Endothelial cell of umbilical vein (primary cell): ENCODE results near the gene DYNLT2. TPM values are rescaled to one million over a fixed set of nuclear protein-coding genes. Genes with fewer than 3 reads are reported as not detected.

ENCODE experiments used
- BruUV-seq: library from RNA; stranded (reverse); fragments of 400-500 nt; replicated peaks from 2 replicates; lab custom pipeline; 2021; lab: Mats Ljungman, UMichigan
- CTCF ChIA-PET: fragments of 300-600, 350-600 bp; sonication (Branson Sonifier 250); formaldehyde crosslinking; loops from one replicate; lab custom pipeline; 2021; ENCODE audit warnings: antibody characterized with exemption, inconsistent platforms; lab: Charles Lee
- POLR2A ChIA-PET: fragments of 300-600, 350-600 bp; sonication (Branson Sonifier 250); formaldehyde crosslinking; loops from one replicate; lab custom pipeline; 2021; ENCODE audit warnings: antibody characterized with exemption, inconsistent platforms; lab: Charles Lee
- DNase-seq: peaks from one replicate; pipeline ENCODE4 v3.0.0-alpha.2; 2011; ENCODE audit warnings: low read depth, low spot score
- FAIRE-seq: peaks from 2 replicates; lab custom pipeline; 2011; peaks lifted over from hg19 to GRCh38; lab: Jason Lieb, UNC
- H2AFZ ChIP-seq: 2 replicates; pipeline ENCODE4 v1.6.0; 2012; ENCODE audit warnings: low read depth, low read length, control low read depth, inconsistent platforms
- H3K27ac ChIP-seq: 2 replicates; pipeline ENCODE4 v1.5.1; 2011; ENCODE audit warnings: low read depth, mild to moderate bottlenecking, control low read depth, low read length, moderate library complexity; ENCODE audit not compliant: insufficient read depth
- H3K27me3 ChIP-seq, 2 experiments: 2 replicates each; pipeline versions ENCODE4 v1.6.0 to v1.6.1; 2011; ENCODE audit warnings: low read length in 2 of 2, mixed read lengths in 1 of 2; ENCODE audit not compliant: control insufficient read depth in 2 of 2, insufficient read depth in 2 of 2
- H3K36me3 ChIP-seq, 2 experiments: 2 replicates in 1 of 2; 3 replicates in 1 of 2; pipeline ENCODE4 v1.5.1; 2011; ENCODE audit warnings: low read length in 2 of 2, mild to moderate bottlenecking in 1 of 2, moderate library complexity in 1 of 2; ENCODE audit not compliant: control insufficient read depth in 2 of 2, insufficient read depth in 2 of 2; ENCODE audit errors: extremely low read depth in 1 of 2
- H3K4me1 ChIP-seq: 3 replicates; pipeline ENCODE4 v1.5.1; 2011; ENCODE audit warnings: mild to moderate bottlenecking, low read length; ENCODE audit not compliant: control insufficient read depth, insufficient read depth; ENCODE audit errors: extremely low read depth
- H3K4me2 ChIP-seq: 2 replicates; pipeline ENCODE4 v1.6.1; 2011; ENCODE audit warnings: low read length, control low read depth, mixed read lengths; ENCODE audit not compliant: insufficient read depth
- H3K4me3 ChIP-seq, 3 experiments: fragments of 200-600 bp in 1 of 3; sonication (generic), shearing (Covaris generic) in 1 of 3; replicated peaks in 1 of 3; 2 replicates each; pipeline ENCODE4 v1.5.1; 2011 to 2016; ENCODE audit warnings: control low read depth in 3 of 3, low read length in 3 of 3, mild to moderate bottlenecking in 2 of 3, inconsistent platforms in 1 of 3, low read depth in 1 of 3, moderate library complexity in 1 of 3; ENCODE audit not compliant: insufficient read depth in 1 of 3
- H3K79me2 ChIP-seq: 2 replicates; pipeline ENCODE4 v1.6.0; 2012; ENCODE audit warnings: low read length, inconsistent platforms; ENCODE audit not compliant: control insufficient read depth, insufficient read depth
- H3K9ac ChIP-seq: replicated peaks from 2 replicates; pipeline ENCODE3; 2011; ENCODE audit warnings: low read length, control low read depth; ENCODE audit not compliant: insufficient read depth; ENCODE audit errors: extremely low read depth
- H3K9me1 ChIP-seq: replicated peaks from 3 replicates; pipeline ENCODE4 v1.6.0; 2011; ENCODE audit warnings: mild to moderate bottlenecking, low read length; ENCODE audit not compliant: control insufficient read depth, insufficient read depth; ENCODE audit errors: extremely low read depth
- H3K9me3 ChIP-seq: replicated peaks from 2 replicates; pipeline ENCODE4 v1.5.1; 2012; ENCODE audit warnings: low read length, inconsistent platforms; ENCODE audit not compliant: control insufficient read depth, insufficient read depth
- H4K20me1 ChIP-seq: replicated peaks from 2 replicates; pipeline ENCODE3; 2011; ENCODE audit warnings: mild to moderate bottlenecking, low read length; ENCODE audit not compliant: control insufficient read depth, insufficient read depth; ENCODE audit errors: extremely low read depth
- EZH2 ChIP-seq: IDR thresholded peaks from 2 replicates; pipeline ENCODE4 v1.6.1; 2012; ENCODE audit warnings: borderline replicate concordance, low read depth, mild to moderate bottlenecking, moderate library complexity, low read length, inconsistent platforms; ENCODE audit not compliant: severe bottlenecking
- GATA2 ChIP-seq: IDR thresholded peaks from 2 replicates; pipeline ENCODE4 v1.7.0; 2011; ENCODE audit warnings: low read depth, mild to moderate bottlenecking, moderate library complexity, mixed read lengths, low read length; ENCODE audit not compliant: insufficient read length, insufficient read depth
- JUN ChIP-seq: IDR thresholded peaks from 2 replicates; pipeline ENCODE4 v1.6.1; 2011; ENCODE audit warnings: borderline replicate concordance, low read depth; ENCODE audit not compliant: insufficient read length, insufficient read depth
- MYC ChIP-seq: IDR thresholded peaks from one replicate; pipeline ENCODE4 v1.6.1; 2011; ENCODE audit warnings: mild to moderate bottlenecking, low read depth, low read length
- POLR2A ChIP-seq: IDR thresholded peaks from 2 replicates; pipeline ENCODE4 v1.6.1; 2012; ENCODE audit warnings: low read depth, mild to moderate bottlenecking, control low read depth, low read length
- POLR2AphosphoS5 ChIP-seq: IDR thresholded peaks from 2 replicates; pipeline ENCODE4 v1.6.1; 2012; ENCODE audit warnings: low read depth, mild to moderate bottlenecking, control low read depth, low read length, moderate library complexity; ENCODE audit not compliant: insufficient read depth
- dilution Hi-C: fragments of 300-500 bp; cut with MboI; formaldehyde crosslinking; loops from one replicate; pipeline ENCODE4 v1.15.0; 2019; ENCODE audit warnings: low sequenced_read_pairs; ENCODE audit not compliant: extremely low pct_ligation_motif_present
- intact Hi-C: fragments of 100-400 bp; cut with micrococcal nuclease; formaldehyde crosslinking; loops from one replicate; pipeline ENCODE4 v1.10.0; 2022
- polyA plus RNA-seq, 4 experiments: library from polyadenylated mRNA; depleted of rRNA in 3 of 4; stranded (reverse) in 3 of 4; unstranded in 1 of 4; fragments of >200 nt; gene quantifications; 2 replicates each; pipeline versions ENCODE4 v1.2.1 to v1.2.3, GENCODE V29; 2011 to 2012; ENCODE audit warnings: missing spikeins in 1 of 4
- total RNA-seq: library from RNA; stranded (reverse); gene quantifications from 2 replicates; pipeline ENCODE4 v1.2.3, GENCODE V29; 2021
- TF ChIP-seq, protein P1 (sequence below), 2 donors: IDR thresholded peaks; 1 replicate in 1 of 2; 2 replicates in 1 of 2; pipeline ENCODE4 v1.5.1; 2011; ENCODE audit warnings: low read length in 2 of 2, mild to moderate bottlenecking in 2 of 2, moderate library complexity in 2 of 2, control low read depth in 1 of 2, inconsistent platforms in 1 of 2, low read depth in 1 of 2; ENCODE audit not compliant: insufficient read depth in 1 of 2; ENCODE audit errors: extremely low read depth in 1 of 2
- TF ChIP-seq, protein P2 (sequence below): IDR thresholded peaks from 2 replicates; pipeline ENCODE4 v1.6.1; 2011; ENCODE audit not compliant: insufficient read depth, insufficient read length

The DYNLT2 gene
- total and polyA plus RNA-seq, 2 donors (not counting 3 experiments of a cell fraction or from before 2014, with no cell fraction given), result 0.39 to 0.88 TPM

DNA sequence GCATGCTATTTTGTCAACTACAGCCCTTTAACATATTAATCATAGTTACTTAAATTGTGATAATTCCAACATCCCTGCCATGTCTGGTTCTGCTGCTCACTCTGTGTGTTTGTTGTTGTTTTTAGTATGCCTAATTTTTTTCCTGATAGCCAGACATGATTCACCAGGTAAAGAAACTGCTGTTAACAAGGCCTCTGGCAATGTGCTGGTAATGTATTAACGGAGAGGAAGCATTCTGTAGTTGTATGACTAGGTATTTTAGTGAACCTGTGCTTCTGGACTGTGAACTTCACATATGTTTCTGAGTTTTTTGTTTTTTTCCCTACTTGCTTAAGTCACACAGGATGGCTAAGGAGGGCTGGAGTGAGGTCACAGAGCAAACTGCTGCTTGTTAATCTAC, 4.8 kb downstream of the DYNLT2 start:
- Histone ChIP-seq H3K9me1 (no peaks in the 10 kb centered on the region), H3K4me1 (peaks cover 7% of the 10 kb centered on the region), H2AFZ (no peak overlapping the region), H3K4me3 (no peak overlapping the region), H3K27ac (no peak overlapping the region), H3K79me2 (peaks cover 11% of the 10 kb centered on the region), H3K9me3 (no peaks in the 10 kb centered on the region), H3K9ac (no peak overlapping the region), H3K36me3 (no peaks in the 10 kb centered on the region), H3K4me2 (no peak overlapping the region), H4K20me1 (no peaks in the 10 kb centered on the region), H3K27me3 (no peaks in the 10 kb centered on the region)
- TF ChIP-seq EZH2, result no peak
- no peak for TF ChIP-seq POLR2AphosphoS5
- no peak for TF ChIP-seq POLR2A
- TF ChIP-seq, protein P1, sequence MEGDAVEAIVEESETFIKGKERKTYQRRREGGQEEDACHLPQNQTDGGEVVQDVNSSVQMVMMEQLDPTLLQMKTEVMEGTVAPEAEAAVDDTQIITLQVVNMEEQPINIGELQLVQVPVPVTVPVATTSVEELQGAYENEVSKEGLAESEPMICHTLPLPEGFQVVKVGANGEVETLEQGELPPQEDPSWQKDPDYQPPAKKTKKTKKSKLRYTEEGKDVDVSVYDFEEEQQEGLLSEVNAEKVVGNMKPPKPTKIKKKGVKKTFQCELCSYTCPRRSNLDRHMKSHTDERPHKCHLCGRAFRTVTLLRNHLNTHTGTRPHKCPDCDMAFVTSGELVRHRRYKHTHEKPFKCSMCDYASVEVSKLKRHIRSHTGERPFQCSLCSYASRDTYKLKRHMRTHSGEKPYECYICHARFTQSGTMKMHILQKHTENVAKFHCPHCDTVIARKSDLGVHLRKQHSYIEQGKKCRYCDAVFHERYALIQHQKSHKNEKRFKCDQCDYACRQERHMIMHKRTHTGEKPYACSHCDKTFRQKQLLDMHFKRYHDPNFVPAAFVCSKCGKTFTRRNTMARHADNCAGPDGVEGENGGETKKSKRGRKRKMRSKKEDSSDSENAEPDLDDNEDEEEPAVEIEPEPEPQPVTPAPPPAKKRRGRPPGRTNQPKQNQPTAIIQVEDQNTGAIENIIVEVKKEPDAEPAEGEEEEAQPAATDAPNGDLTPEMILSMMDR (IDR thresholded peaks at IDR 0.05; ENCODE audit: extremely low read depth in 1 of 2, insufficient read depth in 1 of 2, low read depth in 1 of 2, low read length in 2 of 2), result no peak
- TF ChIP-seq, protein P2, sequence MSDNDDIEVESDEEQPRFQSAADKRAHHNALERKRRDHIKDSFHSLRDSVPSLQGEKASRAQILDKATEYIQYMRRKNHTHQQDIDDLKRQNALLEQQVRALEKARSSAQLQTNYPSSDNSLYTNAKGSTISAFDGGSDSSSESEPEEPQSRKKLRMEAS, result no peak
- no peak for TF ChIP-seq JUN
- no peak for TF ChIP-seq GATA2
- no peak for TF ChIP-seq MYC
- CTCF ChIA-PET, result interaction anchor here (1.0 to 1.2 kb wide), 2 partner anchors 15 to 234 kb away, joined by 3 to 5 read pairs; no protein-coding TSS in a partner anchor
- dilution Hi-C loops, result no loop called here
- FAIRE-seq, result no peak
- POLR2A ChIA-PET, result no interaction called here
- DNase-seq, result no peak
- intact Hi-C loops, result no loop called here
- BruUV-seq, result no TSS peak
